Stimulated activated CD8-positive, alpha-beta memory T cell treated with anti-CD3 and anti-CD28 coated beads, Interleukin-15, amount 100 ng/mL, for 1 hour (primary cell): ENCODE measurements around the gene ATAD3A.

Experiments
- DNase-seq: peaks from one replicate; pipeline ENCODE4 v3.0.0-alpha.2; 2020; ENCODE audit warnings: low read depth

ATAD3A gene

GRCh38 chr1:1583347-1584010, 71.5 kb downstream of the ATAD3A start:
- DNase-seq = no peak
